IPS DF 6.9 (cell line): ENCODE results near the gene MGST2.

Experiments
- DNase-seq: peaks from one replicate; pipeline ENCODE4 v3.0.0-alpha.2; 2013; ENCODE audit warnings: low read depth, low spot score
- H3K27ac ChIP-seq: one replicate; pipeline ENCODE4 v1.5.1; 2013; ENCODE audit warnings: low read length, control low read depth
- H3K27me3 ChIP-seq: 2 replicates; pipeline ENCODE4 v1.6.1; 2013; ENCODE audit warnings: mild to moderate bottlenecking, low read length; ENCODE audit not compliant: control insufficient read depth, insufficient read depth
- H3K36me3 ChIP-seq: 2 replicates; pipeline ENCODE4 v1.6.1; 2013; ENCODE audit warnings: low read length; ENCODE audit not compliant: control insufficient read depth, insufficient read depth
- H3K4me1 ChIP-seq: 2 replicates; pipeline ENCODE4 v1.6.1; 2013; ENCODE audit warnings: low read length; ENCODE audit not compliant: control insufficient read depth, insufficient read depth
- H3K4me3 ChIP-seq: 2 replicates; pipeline ENCODE4 v1.5.1; 2013; ENCODE audit warnings: mild to moderate bottlenecking, low read length
- H3K9me3 ChIP-seq: 2 replicates; pipeline ENCODE4 v1.6.1; 2013; ENCODE audit warnings: low read length, inconsistent platforms; ENCODE audit not compliant: control insufficient read depth, insufficient read depth
- WGBS: extraction: QIAGEN DNeasy Blood & Tissue Kit; methylation state at CpG from one replicate; pipeline ENCODE4 v1.1.7; 2013; ENCODE audit warnings: mixed read lengths, missing lambda C conversion rate; ENCODE audit not compliant: insufficient read length, insufficient coverage; 5-methylcytosine and 5-hydroxymethylcytosine counted together

MGST2 gene

DNA sequence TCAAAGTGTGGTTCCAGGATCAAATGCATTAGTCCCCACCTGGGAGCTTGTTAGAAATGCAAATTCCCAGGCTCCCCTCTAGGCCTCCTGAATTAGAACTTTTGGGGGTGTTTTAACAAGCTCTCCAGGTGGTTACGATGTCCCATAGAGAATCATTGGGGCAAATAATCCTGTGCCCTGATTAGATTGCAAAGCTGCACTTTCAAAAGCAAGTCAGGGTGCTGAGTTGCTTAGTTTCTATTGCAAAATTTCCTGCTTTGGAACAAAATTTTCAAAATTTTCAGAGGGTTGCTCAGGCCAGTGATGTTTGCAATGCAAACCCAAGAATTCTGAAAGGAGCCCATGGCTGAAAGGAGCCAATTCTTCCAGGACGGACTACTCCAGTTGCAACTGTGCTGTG, 71.0 kb downstream of the MGST2 start:
- no CpG with 5 or more reads among the region's 2 CpGs for WGBS
- Histone ChIP-seq H3K27me3 (peaks cover 5% of the 10 kb centered on the region; the same call in 1 of the 2 replicates), H3K27ac (no peak overlapping the region), H3K4me1 (peaks cover 3% of the 10 kb centered on the region; the same call in 1 of the 2 replicates), H3K9me3 (no peaks in the 10 kb centered on the region), H3K4me3 (no peak overlapping the region), H3K36me3 (no peaks in the 10 kb centered on the region)
- DNase-seq, result no peak

DNA sequence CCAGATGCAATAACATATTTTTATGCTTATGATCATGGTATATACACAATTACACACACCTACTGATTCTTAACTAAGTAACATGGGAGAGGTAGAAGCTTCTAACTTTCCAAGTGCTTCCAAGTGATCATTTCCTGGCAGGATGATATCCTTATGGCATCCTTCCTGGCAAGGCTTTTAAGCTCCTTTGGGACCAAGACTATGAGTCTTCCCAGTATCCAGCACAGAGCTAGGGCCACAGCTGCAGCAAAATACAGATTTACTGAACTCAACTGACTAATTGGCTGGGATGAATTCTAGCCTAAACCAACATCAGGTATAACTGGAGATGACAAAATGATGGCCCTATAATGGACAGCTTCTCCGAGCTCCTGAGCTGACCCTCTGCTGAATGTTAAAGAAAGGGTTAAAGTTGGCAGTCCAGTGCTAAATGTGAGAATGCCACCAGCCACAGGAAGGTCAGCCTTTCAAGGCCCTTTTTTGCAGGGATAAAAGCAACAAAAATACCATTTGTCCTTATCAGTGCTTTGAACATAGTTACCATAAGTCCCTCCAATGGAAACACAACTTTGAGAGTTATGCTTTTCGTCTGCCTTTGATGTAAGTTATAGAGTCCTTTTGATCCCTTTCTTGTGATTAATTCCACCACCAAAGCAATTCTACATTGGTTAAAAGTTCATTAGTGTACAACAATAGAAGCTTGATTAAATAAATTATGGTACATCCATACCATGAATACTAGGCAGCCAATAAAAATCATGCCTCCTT, 73.4 kb downstream of the MGST2 start:
- Histone ChIP-seq H3K9me3 (no peaks in the 10 kb centered on the region), H3K4me3 (no peak overlapping the region), H3K27me3 (peaks cover 2% of the 10 kb centered on the region; the same call in 1 of the 2 replicates), H3K27ac (no peak overlapping the region), H3K4me1 (peaks cover 3% of the 10 kb centered on the region; the same call in 1 of the 2 replicates), H3K36me3 (no peaks in the 10 kb centered on the region)
- WGBS, result no CpG with 5 or more reads among the region's 2 CpGs
- DNase-seq, result no peak

DNA sequence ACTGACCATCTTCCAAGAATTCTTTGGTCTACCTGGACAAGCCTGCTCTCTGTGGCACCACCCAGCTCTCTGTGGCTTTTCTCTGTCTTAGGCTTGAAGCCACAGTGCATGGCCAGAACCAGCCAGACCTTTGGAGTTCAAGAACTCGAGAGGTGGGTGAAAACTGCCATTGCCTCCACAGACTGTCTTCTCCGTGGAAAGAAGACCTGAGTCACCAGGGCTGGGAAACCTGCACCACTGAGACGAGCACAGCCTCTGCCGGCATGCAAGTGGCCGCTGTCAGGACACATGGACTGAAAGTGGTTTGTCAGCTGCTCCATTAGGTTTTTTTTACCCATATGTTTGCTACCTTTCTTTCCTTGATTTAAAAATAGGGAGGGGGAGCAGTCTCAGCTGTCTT, 74.5 kb downstream of the MGST2 start:
- Histone ChIP-seq H3K4me1 (peaks cover 3% of the 10 kb centered on the region; the same call in 1 of the 2 replicates), H3K27me3 (no peaks in the 10 kb centered on the region; the same call in 1 of the 2 replicates), H3K27ac (no peak overlapping the region), H3K36me3 (no peaks in the 10 kb centered on the region), H3K9me3 (no peaks in the 10 kb centered on the region), H3K4me3 (no peak overlapping the region)
- DNase-seq, result no peak
- WGBS, result no CpG with 5 or more reads among the region's 5 CpGs

DNA sequence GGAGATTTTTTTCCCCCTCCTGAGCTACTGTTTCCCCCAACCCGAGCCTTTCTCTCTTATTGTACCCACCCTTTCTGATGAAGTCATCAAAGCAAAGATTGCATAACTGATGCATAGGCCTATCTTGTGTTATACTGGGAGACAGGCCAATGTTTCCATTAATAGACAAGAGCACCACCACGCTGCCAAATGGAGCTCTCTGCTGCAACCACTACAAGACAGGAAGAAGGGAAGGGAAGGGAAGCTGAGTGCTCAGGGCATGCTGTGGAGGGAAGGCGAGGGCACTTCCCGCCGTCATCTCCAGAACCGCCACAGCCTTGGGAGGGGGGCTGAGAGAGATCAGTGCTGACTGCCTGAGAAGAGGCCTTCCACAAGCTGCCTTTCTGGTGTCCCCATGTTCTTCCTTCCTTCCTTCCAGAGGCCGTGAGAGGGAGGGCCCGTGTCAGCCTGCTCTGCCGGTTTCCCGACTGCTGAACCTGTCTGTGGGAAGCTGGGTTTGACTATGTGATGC, 75.0 kb downstream of the MGST2 start:
- no peak for DNase-seq
- Histone ChIP-seq H3K27me3 (no peaks in the 10 kb centered on the region; the same call in 1 of the 2 replicates), H3K4me3 (no peak overlapping the region), H3K4me1 (peaks cover 3% of the 10 kb centered on the region; the same call in 1 of the 2 replicates), H3K36me3 (no peaks in the 10 kb centered on the region), H3K9me3 (no peaks in the 10 kb centered on the region), H3K27ac (no peak overlapping the region)
- WGBS, result no CpG with 5 or more reads among the region's 10 CpGs

DNA sequence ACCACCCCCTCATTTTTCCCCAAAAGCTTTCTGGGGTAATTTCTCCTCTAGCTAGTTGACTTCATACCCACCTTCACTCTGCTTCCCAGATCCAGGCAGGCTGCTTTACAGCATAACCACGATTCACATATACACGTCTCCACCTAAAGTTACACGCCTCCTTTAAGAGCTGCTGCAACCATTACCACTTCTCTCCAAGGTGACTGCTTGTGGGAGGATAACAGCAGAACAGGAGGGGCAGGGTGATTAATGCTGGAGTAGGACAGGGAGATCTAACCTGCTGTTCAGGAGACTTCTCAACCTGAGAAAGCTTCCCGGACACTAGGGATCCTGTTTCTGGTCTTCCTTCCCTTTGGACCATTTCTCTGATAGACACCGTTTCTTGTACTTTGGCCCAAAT, 77.4 kb downstream of the MGST2 start:
- Histone ChIP-seq H3K36me3 (no peaks in the 10 kb centered on the region), H3K27me3 (no peaks in the 10 kb centered on the region), H3K4me3 (no peak overlapping the region), H3K9me3 (no peaks in the 10 kb centered on the region), H3K27ac (no peak overlapping the region), H3K4me1 (peaks cover 3% of the 10 kb centered on the region; the same call in 1 of the 2 replicates)
- no CpG with 5 or more reads among the region's 5 CpGs for WGBS
- no peak for DNase-seq

DNA sequence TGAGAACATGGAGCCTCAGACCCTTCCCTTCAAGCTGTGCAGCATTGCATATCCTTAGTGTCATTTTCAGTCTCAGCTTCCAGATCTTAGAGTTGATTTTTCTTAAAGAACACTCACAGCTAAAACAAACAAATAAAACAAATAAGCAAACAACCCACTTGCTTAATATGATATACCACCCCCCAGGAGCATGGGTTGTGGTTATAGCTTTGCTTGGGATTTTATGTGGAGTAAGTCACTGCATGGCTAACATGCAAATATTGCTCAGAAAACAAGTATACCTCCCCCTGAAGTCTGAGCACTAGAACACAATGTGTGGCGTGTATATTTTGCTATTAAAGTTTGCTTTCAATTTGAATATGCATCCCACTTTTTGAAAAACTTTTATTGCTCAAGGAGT, 78.6 kb downstream of the MGST2 start:
- Histone ChIP-seq H3K27ac (no peak overlapping the region), H3K9me3 (no peaks in the 10 kb centered on the region), H3K4me1 (peaks cover 3% of the 10 kb centered on the region; the same call in 1 of the 2 replicates), H3K4me3 (no peak overlapping the region), H3K36me3 (no peaks in the 10 kb centered on the region), H3K27me3 (no peaks in the 10 kb centered on the region)
- no CpG with 5 or more reads among the region's 1 CpG for WGBS
- no peak for DNase-seq

DNA sequence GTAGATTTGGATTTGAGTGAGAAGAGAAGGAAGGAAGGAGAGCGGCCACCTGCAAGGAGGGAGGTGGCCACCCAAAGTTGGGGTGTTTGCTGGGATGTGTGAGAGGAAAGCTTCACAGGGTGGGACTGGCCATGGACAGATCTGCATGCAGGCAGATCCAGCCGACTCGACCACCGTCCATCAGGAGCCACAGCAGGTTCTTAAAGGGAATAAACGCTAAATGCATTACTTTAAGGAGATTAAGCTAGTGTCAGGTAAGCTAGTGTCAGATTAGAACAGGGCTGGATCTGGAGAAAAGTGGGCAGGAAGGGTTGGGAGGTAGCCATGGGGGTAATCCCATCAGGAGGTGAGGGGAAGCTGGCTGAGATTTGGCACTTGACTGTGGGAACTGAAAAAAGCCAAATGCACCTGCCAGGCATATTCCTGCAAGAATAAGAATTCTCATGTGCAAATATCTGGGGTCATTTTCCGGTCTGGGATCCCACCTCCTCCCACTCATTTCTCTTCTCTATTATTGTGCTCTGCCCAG, 79.6 kb downstream of the MGST2 start:
- no CpG with 5 or more reads among the region's 6 CpGs for WGBS
- H3K4me1 ChIP-seq, result peaks cover 3% of the 10 kb centered on the region; the same call in 1 of the 2 replicates
- H3K27me3 ChIP-seq, result no peaks in the 10 kb centered on the region
- H3K4me3 ChIP-seq, result no peak overlapping the region
- DNase-seq, result no peak
- H3K9me3 ChIP-seq, result no peaks in the 10 kb centered on the region
- H3K27ac ChIP-seq, result no peak overlapping the region
- no peaks in the 10 kb centered on the region for H3K36me3 ChIP-seq

DNA sequence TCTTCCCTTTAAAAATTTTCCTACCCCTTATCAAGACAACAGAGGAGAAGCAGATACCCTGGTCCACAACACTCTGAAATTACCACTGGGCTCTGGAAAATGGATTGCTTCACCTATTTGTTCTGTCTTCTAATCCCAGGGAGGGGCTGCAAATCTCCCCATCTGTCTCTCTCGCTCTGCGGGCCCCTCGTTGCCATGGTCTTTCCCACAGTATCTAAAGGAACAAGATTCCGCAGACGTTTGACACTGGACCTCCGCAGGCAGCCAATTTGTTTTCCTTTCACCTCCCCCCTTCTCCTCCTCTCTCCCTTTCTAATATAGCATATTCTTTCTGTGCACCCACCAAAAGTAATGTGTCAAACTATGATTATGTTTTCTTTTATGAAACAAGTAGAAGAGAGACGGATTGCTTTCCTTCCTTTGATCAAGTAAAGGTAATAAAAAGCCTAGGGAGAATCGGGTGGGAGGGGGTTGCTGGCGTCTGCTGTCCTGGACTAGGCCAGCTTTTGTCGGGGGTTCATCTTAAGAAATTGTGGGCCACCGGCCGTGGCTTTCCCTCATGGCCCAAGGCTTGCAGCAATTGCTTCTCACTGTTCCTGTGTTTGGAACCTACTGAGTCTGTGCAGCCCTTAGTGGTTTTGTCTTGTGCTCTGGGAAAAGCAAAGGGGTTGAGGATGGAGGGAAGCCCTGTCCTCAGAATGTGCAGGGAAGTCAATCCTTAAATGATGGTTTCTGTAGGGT, 81.0 kb downstream of the MGST2 start:
- DNase-seq, result no peak
- Histone ChIP-seq H3K9me3 (no peaks in the 10 kb centered on the region), H3K4me3 (no peak overlapping the region), H3K36me3 (no peaks in the 10 kb centered on the region), H3K4me1 (no peaks in the 10 kb centered on the region), H3K27me3 (no peaks in the 10 kb centered on the region), H3K27ac (no peak overlapping the region)
- no CpG with 5 or more reads among the region's 12 CpGs for WGBS

DNA sequence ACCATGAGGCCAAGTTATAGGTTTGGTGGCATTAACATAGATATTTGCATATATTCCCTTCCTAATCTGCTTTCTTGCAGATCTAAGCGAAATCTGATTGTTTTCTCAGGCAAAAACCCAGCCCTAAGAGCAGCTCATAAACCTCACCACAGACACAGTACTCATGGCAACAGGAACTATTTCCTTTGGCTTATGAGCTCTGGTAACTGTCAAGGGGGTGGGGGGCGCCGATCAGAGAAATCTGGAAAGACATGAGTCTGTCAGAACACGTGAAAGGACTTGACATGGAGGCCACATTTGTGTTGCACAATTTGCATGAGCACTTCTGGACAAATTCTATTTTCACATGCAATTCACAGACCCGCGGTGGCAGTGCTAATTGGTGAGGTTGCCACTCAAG, 83.7 kb downstream of the MGST2 start:
- no CpG with 5 or more reads among the region's 6 CpGs for WGBS

DNA sequence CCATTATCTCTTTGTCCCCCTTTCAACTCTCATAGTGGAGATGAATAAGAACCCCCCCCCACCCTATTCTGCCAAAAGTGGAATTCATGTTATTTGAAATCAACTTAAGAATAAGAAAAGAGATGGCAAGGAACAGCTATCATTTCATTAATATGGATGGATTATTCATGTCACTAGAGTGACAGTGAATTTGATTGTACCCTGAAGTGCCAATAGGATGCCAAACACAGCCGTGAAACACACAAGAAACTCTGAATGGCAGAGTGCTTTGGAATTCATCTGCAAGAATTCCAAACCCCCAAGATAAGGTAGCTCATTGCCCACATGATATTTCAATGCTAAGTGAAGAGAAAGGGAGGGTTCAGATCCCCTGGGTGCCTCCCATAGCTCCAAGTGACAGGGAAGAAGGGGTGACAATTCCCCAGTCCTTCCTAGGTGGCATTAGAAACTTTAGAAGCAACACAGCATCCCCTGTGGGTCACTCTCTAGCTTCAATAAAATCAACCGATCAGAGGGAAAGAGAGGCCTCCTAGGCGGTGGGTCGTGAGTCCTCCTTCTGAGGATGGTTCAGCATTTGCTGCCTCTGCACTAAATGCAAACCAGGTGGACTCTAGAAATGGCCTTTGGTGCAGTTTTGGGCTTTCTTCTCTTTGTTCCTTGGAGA, 84.3 kb downstream of the MGST2 start:
- no peaks in the 10 kb centered on the region for H3K27me3 ChIP-seq
- H3K27ac ChIP-seq, result no peak overlapping the region
- no peaks in the 10 kb centered on the region for H3K36me3 ChIP-seq
- no peak overlapping the region for H3K4me3 ChIP-seq
- DNase-seq, result no peak
- WGBS, result no CpG with 5 or more reads among the region's 4 CpGs
- no peaks in the 10 kb centered on the region for H3K4me1 ChIP-seq
- no peaks in the 10 kb centered on the region for H3K9me3 ChIP-seq

More for the DNA sequence above, 83.7 kb downstream of the MGST2 start:
- H3K4me1 ChIP-seq, result no peaks in the 10 kb centered on the region
- H3K27ac ChIP-seq, result no peak overlapping the region
- no peaks in the 10 kb centered on the region for H3K9me3 ChIP-seq
- H3K27me3 ChIP-seq, result no peaks in the 10 kb centered on the region
- no peaks in the 10 kb centered on the region for H3K36me3 ChIP-seq
- DNase-seq, result no peak
- no peak overlapping the region for H3K4me3 ChIP-seq
